Measurements from ENCODE around the gene ARHGAP18.
"Not testable (repeated sequence)": the region's sequence is repeated elsewhere in the genome, so short reads cannot be mapped to it uniquely, and the experiment has no call there.

The ARHGAP18 gene

DNA sequence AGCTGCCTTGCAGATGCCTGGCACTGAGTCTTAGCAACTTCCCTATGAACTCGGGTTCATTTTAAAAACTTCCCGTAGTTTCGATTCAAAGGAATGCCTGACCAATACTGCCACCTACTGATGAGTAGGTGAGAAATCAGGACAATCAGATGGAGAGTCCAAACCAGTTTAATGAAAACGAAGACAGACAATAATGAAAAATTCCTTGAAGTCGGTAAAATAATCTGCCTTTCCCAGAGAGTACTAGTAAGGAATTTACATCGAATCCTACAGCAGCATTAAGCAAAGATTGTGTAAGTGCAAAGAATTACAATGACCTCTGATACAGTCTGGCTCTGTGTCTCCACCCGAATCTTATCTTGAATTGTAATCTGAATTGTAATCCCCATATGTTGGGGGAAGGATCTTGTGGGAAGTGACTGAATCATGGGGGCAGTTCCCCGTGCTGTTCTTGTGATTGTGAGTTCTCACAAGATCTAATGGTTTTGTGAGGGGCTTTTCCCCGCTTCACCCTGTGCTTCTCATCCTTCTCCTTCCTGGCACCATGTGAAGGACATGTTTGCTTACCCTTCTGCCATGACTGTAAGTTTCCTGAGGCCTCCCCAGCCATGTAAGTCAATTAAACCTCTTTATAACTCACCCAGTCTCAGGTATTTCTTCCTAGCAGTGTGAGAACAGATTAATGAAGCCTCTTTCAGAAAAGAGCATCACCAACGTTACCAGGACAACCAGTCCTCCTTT is 134.4 kb downstream of the ARHGAP18 start:
- no peak for DNase-seq

DNA sequence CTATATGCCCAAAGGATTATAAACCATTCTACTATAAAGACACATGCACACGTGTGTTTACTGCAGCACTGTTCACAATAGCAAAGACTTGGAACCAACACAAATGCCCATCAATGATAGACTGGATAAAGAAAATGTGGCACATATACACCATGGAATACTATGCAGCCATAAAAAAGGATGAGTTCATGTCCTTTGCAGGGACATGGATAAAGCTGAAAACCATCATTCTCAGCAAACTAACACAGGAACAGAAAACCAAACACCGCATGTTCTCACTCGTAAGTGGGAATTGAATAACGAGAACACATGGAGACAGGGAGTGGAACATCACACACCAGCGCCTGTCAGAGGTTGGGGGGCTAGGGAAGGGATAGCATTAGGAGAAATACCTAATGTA is 135.4 kb downstream of the ARHGAP18 start:
- not testable (repeated sequence) for DNase-seq

DNA sequence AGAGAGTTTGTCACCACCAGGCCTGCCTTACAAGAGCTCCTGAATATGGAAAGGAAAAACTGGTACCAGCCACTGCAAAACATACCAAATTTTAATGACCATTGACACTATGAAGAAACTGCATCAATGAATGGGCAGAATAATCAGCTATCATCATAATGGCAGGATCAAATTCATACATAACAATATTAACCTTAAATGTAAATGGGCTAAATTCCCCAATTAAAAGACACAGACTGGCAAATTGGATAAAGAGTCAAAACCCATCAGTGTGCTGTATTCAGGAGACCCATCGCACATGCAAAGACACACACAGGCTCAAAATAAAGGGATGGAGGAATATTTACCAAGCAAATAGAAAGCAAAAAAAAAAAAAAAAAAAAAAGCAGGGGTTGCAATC is 139.0 kb downstream of the ARHGAP18 start:
- DNase-seq = not testable (repeated sequence)

DNA sequence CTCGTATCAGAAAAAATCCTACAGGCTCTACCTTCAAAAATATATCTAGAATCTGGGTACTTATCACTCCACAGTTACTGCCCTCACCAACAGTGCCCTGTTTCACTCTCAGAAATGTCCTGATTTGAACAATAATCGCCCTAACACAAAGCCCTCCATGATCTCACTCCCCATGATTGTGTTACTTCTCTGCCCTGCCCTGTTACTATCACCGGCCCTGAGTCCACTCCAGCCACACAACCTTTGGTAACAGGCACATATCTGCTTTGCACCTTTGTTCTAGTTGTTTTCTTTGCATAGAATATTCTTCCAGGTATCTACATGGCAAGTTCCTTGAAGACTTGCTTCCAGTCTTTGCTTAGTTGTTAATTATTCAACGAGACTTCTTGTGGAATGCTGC is 142.0 kb downstream of the ARHGAP18 start:
- DNase-seq = no peak

DNA sequence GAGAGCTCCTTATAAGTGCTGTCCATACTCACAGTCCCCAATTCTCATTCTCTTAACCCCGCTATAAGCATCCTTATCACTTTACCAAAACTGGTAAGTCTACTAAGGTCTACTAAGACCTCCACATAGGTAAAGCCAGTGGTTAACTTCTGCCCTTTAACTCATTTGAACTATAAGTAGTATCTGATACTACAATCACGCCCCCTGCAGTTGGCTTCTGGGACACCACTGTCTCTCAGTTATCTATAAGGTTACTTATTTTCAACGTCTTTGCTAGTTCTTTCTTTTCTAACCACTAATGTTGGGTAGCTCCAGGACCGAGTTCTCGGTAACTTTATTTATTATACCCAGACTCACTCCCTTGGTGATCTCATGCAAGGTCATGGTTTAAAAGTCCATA is 142.6 kb downstream of the ARHGAP18 start:
- no peak for DNase-seq

DNA sequence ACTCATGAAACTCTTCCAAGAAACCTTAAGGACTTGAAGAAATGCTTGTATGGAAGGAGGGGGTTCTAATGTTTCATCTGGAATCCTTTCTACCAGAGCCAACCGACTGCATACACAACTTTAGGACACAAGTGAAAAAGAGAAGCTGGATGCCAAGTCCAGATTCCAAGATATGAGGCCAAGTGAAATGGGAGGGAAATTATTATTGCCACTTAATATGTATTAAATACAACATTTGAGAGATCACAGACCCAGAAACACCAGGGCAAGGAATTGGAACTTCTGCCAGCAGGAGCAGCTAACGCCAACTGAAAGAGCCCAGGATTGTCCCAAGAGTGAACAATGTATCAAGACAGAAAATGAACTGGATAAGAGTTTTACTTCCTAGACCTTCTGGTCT is 144.2 kb downstream of the ARHGAP18 start:
- no peak for DNase-seq

DNA sequence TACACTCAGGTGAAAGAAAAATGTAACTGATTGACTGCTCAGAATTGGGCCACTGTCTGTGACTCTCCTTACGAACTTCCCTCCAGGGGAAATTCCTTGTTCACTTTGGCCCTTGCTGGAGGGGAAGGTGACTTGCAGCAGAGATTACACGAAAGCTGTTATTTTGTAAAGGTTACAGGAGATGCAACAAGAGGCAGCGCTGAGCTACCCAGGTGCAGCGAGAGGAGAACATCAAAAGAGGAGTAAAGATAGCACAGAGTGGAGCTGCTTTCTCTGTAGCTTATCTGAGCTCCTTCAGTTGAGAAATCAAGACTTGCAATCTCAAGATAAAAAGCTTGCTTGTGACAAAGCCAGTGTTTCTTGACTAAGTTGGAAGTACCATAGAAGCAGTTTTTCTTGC is 144.6 kb downstream of the ARHGAP18 start:
- no peak for DNase-seq

DNA sequence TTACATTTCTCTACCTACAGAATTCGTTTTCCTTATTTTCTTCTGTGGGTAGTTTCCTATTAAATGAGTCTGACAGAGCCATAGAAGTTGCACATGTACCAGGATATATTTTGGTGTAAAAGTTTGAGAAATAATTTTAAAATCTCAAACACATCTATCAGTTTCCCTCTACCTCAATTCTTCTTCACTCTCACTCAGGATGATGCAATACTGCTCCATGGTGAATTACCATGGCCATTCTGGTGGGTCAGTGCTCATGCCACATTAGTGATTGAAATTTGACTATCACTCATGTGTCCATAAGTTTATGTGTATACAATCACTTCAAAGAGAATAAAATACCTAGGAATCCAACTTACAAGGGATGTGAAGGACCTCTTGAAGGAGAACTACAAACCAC is 151.7 kb downstream of the ARHGAP18 start:
- no peak for DNase-seq

DNA sequence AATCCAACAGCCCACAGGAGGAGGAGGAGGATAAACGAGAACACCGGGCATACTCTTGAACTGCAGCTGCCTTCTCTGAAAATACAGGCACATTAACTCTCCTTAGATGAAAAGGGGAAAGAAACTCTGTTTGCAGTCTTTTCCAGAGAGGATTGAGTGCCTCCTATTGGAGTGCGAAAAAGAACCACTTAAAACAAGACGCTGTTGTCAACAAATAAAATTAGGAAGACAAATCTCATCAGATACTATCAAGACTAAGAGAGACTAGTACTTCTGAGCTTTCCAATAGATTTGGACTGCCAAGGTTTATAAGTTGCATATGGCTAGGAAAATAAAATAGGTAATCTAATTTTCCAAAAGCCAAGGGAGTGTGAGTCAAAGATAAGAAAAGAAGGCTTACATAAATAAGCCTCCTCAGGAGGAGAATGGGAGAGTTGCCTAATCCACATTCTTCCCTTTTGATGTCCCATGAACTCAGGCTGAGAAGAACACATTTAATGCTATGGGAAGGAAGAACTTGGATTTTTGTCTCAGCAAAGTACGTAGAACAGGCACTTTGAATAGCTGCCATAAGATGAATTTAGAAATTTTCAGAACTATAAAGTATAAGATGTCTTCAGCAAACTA is 154.7 kb downstream of the ARHGAP18 start:
- no peak for DNase-seq

DNA sequence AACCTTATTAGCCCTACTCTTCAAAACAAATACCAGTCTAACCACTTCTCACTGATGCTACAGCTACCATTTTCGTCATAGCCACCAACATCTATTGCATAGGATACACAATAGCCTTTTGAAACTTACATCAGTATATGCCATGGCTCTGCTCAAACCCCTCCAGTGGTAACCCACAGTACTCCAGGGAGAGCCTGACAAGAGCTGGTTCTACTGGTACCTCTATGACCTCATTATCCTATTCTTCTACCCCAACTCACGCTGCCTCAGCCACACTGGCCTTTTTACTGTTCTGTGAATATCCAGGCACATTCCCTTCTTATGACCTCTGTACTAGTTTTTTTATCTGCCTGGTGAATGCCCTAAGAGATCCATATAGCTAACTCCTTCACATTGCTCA is 157.6 kb downstream of the ARHGAP18 start:
- DNase-seq = no peak

DNA sequence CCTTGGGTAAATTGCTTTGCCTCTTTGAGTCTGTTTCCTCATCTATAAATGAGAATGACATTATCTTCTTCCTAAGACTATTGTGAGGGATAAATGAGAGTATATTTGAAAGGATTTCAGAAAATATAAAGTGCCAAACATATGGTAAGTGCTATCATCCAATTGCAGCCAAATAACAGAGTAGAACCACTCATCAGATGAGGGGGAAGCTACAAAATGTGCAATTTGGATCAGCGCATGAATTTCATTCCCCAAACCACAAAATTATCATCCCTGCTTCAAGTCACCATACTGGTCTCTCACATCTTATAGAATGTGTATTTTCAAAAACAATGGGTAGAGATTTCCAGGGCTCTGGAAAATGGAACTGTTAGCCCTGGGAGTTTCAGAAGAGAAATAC is 158.5 kb downstream of the ARHGAP18 start:
- DNase-seq = no peak

DNA sequence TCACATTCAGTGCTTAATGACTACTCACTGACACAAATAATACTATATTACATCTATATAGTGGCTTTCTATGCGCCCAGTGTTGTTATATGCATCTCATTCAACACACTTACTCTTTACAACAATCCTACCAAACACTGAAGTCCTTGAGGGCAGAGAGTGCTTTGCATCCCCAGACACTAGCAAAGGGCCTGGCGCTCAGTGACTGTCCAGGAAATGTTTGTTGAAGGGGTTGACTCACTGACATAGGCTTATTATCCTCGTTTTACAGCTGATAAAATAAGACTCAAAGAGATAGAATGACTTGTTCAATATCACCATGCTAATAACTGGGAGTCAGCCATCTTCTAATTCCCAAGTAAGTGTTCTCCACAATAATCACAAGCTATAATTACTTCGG is 163.3 kb downstream of the ARHGAP18 start:
- no peak for DNase-seq

DNA sequence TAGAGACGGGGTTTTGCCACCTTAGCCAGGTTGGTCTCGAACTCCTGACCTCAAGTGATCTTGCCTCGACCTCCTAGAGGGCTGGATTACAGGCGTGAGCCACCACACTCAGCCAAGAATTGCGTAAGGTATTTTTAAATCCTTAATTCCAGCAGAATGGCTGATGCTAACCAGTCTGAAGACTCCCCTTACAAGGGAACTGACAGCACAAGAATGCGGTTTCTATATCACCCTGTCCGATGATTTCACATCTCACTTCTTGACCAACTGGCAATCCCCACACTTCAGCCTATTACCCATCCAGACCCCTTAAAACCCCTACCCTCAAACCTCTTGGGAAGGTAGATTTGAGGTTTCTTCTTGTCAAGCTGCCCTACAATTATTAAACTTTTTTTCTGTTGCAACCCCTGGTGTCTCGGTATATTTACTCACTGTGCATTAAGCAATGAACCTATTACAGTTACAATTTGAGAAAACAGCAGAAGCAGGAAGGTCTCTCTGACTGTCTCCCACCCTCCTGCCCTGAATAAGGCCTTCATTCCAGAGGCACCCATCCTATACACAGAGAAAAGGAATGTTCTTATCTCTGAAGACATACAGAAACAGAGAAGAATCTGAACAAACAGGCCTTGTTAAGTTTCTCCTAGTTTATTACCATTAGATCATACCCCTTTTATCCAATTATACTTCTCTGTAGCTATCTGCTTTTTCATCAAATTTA is 164.9 kb downstream of the ARHGAP18 start:
- no peak for DNase-seq

DNA sequence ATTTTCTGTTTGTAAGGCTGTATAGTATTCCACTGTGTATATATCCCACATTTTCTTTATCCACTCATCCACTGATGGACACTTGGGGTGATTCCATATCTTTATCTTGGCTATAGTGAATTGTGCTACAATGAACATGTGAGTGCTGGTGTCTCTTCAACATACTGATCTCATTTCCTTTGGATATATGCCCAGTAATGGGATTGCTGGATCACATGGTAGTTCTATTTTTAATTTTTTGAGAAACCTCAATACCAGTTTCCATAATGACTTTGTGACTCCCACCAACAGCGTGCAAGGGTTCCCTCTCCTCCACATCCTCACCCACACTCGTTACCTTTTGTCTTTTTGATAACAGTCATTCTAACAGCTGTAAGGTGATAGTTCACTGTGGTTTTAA is 166.0 kb downstream of the ARHGAP18 start:
- DNase-seq = no peak

DNA sequence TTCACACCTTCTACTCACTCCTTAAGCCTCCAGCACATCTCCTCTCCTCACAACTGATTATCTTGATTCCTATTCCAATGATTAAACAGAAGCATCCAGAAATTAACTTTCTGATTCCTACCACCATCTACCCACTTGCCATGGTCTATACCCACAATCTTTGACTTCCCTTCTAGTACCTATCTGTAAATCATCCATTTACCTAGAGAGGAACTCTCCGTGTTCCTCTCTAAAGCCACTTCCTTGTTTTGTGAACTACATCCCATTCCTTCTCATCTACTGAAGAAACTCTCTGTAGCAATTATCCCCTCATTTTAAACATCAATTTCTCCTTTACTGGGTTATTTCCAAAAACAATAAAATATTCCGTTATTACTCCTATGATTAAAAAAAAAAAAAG is 167.3 kb downstream of the ARHGAP18 start:
- DNase-seq = no peak

DNA sequence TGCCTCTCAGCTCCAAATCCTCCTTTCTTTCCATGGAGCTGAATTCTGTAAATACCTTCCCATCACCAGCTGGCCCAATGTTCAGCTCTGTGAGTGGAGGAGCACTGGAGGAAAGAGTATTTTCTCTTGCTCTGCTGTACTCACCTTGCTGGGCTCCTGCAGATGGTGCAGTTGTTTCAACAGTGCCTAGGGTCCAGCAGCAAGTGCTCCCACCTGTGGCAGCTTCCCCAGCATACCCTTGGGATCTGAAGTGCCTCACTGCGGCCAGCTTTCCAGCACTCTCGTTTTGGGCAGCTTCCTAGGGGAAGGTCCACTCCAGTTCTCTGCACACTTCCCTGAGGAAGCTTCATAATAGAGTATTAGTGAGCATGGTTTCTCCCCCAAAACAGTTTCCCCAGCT is 170.9 kb downstream of the ARHGAP18 start:
- DNase-seq = no peak

DNA sequence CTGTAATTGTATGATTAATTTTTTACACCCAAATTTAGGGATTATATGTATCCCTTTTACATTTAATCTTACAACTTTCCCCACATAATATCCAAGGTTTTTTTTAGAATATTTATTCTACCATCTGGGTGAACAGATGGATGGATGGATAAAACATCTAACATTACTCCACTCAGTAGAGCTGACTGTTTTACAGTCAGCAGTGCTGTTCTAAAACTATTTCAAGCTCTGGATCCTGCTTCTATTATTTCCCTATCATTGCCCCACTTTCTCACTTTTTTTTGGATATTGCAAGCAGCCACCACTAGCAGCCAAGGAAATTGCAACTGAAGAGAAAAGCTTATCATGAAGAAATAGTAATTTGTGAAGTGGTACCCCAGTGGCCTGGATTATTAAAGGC is 173.7 kb downstream of the ARHGAP18 start:
- DNase-seq = no peak

DNA sequence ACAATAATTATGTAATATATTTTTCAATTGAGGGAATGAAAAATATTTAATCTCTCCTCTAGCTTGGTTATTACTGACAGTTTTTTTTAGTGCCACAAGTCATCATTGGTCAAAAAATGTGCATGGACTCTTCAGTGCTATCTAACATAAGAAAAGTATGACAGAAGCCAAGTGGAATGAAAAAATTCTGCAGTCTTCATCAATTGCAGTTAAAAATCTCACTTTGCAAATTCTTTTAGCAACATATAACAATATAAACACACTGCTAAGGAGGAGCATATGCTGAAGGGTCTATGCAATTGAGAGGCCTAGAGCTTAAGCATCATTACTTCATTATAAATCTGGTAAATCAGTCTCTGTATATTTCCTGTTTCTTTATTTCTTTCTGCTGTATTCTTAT is 175.1 kb downstream of the ARHGAP18 start:
- DNase-seq = no peak
